HG03521 (cell line): ENCODE data around the gene FHOD1.

ENCODE experiments used
- ATAC-seq: cut with Tn5 transposase; IDR thresholded peaks from one replicate; pipeline ENCODE4 v1.9.1; 2021; ENCODE audit warnings: mild to moderate bottlenecking, moderate library complexity; ENCODE audit not compliant: unreplicated experiment

FHOD1 gene

GRCh38 chr16:67210069-67210937 is 37.0 kb downstream of the FHOD1 start:
- ATAC-seq = no peak

- ATAC-seq = no peak
Measured at GRCh38 chr16:67209565-67209964, 37.7 kb downstream of the FHOD1 start.

GRCh38 chr16:67208154-67208896 is 39.0 kb downstream of the FHOD1 start:
- ATAC-seq = no peak

- ATAC-seq = no peak
Measured at GRCh38 chr16:67207249-67208091, 39.8 kb downstream of the FHOD1 start.

GRCh38 chr16:67206838-67207248 is 40.4 kb downstream of the FHOD1 start:
- ATAC-seq = no peak

DNA sequence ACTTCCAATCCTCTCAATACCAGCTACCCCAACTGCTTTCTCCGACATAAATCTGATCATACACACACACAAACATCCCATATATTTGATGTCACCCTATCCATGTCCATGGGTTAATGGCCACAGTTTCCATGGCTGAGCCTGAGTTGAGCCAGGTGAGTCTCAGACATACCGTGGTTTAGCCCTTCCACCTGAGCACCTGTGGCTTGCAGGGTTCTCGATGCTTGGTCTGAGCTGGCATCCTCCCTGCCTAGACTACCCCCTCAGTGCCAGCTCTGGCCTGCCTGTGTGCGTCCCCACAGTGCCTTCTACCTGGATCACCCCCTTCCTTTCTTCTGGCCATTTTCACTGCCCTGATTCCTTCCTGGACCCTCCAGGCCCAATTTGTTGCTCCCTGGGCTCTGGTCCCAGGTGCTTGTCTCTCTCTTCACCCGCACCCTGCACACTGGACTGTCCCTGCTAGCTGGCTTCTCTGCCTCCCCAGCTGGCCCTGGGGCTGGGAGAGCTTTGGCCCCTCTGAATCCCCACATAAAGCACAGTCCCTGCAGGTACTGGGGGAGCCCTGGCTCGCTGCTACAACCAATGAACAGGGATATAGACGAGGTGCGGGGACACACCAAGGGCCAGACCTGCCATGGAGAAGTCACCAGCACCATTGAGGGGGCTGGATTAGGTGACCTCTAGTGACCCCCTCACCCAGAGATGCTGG is 41.0 kb downstream of the FHOD1 start:
- no peak for ATAC-seq

GRCh38 chr16:67204076-67204475 is 43.2 kb downstream of the FHOD1 start:
- no peak for ATAC-seq

DNA sequence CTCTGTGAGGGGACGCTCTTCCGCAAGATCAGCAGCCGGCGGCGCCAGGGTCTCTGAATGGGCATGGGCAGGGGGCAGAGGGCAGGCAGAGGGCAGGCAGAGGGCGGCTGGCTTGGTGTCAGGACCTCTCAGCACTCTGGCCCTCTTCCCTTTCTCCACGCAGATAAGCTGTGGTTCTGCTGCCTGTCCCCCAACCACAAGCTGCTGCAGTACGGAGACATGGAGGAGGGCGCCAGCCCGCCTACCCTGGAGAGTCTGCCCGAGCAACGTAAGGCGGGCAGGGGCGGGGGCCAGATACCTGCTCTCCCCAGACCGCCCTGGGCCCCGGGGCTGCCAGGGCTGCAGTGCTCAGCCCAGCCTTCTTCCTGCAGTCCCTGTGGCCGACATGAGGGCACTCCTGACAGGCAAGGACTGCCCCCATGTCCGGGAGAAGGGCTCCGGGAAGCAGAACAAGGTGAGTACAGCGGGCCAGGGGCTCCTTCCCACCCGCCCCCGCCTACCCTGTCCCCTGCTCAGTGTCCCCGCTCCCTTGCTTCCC is 44.3 kb downstream of the FHOD1 start:
- no peak for ATAC-seq

DNA sequence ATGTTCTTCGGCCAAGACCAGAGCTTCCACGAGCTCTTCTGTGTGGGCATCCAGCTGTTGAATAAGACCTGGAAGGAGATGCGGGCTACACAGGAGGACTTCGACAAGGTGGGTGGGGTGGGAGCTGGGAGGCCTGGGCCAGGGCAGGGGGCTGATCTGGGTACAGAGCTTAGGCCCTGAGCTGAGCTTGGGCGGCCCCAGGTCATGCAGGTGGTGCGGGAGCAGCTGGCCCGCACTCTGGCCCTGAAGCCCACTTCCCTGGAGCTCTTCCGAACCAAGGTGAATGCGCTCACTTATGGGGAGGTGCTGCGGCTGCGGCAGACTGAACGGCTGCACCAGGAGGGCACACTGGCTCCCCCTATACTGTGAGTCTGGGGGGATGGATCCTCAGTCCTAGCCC is 44.9 kb downstream of the FHOD1 start:
- ATAC-seq = no peak

DNA sequence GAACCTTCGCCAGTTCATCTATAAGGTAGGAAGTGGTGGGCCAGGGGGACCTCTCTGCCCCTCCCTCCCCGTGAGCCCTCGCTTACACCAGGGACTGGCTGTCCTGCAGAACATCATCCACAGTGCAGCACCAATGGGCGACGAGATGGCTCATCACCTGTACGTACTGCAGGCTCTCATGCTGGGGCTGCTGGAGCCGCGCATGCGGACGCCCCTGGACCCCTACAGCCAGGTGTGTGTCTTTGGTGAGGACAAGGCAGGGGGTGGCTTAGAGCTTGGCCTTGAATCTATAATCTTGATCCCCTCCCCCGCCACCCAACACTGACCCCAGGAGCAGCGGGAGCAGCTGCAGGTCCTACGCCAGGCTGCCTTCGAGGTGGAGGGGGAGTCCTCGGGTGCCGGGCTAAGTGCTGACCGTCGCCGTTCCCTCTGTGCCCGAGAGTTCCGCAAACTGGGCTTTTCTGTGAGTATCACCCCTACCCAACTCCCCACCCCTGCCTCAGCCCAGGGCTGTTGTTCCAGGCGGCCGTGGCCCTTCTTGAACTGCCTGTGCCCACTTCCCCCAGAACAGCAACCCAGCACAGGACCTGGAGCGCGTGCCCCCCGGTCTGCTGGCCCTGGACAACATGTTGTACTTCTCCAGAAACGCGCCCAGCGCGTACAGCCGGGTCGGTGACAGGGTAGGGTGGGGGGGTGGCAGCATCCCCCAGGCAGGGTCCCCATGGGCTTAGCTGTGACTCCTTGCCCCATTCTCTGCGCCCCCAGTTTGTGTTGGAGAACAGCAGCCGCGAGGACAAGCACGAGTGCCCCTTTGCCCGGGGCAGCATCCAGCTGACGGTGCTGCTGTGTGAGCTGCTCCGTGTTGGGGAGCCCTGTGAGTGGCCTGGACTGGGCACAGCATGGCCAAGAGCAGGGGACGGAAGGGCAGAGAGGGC is 45.6 kb downstream of the FHOD1 start:
- no peak for ATAC-seq

DNA sequence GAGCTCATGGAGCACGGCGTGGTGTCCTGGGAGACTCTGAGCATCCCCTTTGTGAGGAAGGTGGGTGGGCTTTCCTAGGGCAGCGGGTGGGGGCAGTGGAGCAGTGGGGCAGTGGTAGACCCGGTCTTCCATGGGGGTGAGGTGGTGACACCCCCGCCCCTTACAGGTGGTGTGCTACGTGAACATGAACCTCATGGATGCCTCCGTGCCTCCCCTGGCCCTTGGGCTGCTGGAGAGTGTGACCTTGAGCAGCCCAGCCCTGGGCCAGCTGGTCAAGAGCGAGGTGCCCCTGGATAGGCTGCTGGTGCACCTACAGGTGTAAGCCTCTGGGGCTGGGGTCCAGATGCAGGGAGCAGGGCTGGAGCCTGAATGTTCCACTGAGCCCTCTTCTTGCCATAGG is 46.8 kb downstream of the FHOD1 start:
- ATAC-seq = no peak

DNA sequence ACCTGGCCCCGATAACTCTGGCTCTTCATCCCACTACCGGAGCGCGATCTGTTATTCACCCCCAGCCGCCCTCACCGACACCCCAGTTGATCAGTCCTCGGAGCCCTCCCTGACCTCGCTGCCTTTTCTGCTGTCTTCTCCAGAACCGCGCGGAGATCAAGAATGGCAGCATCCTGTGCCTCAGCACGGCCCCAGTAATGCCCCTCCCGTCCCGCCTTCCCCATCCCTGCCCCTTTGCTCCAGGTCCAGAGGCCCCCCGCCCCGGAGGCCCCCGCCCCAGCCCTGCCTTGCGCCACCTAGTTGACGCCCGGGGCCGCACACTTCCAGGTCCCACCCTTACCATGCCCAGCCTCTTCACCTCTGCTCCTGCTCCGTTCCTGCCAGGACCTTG is 47.5 kb downstream of the FHOD1 start:
- ATAC-seq = no peak

DNA sequence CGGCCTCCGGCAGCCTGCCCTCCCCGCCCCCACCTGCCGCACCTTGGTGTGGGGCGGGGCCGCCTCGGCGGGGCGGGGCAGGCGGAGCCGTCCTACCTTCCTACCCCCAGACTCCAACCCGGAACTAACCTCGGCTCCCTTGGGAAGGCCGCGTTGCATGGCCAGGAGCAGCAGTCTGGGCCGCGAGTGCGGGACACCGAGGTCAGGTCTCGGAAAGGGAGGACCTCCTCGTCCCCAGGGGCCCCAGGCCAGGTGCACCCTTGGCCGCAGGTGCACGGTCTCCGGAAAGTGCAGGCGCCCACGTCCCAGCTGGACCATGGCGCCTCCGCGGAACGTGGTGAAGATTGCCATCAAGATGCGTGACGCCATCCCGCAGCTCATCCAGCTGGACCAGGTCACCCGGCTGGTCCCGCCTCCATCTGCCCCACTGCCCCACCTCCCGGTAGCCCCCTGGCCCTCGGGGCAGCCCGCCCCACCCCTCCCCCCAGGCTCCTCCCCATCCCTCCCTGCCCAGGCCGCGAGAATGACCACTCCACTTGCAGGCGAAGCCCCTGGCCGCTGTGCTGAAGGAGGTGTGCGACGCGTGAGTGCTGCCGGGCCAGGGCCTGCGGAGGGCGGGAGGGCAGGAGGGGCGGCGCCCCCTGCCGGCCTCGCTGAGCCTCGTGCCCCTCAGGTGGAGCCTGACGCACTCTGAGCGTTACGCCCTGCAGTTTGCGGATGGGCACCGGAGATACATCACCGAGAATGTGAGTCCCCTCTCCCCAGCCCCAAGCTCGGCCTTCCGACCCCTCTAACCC is 48.1 kb downstream of the FHOD1 start, which contains the start of gene ELMO3:
Gene ELMO3, plus strand, starts transcription at position 121 of the 797 bp plus-strand sequence. Its CDS starts 196 bp downstream, at position 317.
- ATAC-seq = no peak

- ATAC-seq = no peak
Measured at GRCh38 chr16:67198238-67198734, 49.0 kb downstream of the FHOD1 start.

DNA sequence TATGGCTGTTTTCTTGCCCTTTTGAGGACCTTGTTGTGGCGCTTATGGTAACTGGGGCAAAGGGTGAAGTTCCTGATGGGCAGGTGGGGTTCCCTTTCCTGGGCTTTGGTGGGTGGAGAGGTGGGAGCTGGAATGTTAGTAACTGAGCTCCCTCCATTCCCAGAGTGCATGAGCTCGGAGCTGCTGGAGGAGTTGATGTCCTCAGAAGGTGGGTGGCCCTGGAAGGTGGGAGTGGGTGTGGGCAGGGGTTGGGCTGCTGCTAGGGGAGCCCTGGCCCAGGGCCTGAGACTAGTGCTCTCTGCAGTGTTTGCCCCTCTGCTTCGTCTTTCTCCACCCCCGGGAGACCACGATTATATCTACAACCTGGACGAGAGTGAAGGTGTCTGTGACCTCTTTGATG is 49.6 kb downstream of the FHOD1 start:
- ATAC-seq = no peak

DNA sequence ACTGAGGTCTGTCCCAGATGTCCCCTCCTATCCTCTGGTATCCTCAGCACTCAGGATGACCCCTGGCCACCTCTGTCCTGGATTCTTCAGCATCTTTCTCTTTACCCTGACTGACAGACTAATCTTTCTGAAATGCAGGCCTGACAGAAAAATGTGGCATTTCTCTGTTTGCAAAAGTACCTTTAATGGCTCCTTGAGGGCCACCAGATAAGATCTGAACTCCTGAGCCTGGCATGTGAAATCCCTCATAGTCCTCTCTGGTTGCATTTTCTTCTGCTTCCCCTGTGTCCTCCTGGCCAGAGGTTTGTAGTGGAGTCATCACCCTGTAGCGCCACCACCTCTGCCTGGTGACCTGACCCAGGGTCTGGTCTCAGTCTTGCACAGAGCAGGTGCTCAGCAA is 50.4 kb downstream of the FHOD1 start:
- no peak for ATAC-seq

DNA sequence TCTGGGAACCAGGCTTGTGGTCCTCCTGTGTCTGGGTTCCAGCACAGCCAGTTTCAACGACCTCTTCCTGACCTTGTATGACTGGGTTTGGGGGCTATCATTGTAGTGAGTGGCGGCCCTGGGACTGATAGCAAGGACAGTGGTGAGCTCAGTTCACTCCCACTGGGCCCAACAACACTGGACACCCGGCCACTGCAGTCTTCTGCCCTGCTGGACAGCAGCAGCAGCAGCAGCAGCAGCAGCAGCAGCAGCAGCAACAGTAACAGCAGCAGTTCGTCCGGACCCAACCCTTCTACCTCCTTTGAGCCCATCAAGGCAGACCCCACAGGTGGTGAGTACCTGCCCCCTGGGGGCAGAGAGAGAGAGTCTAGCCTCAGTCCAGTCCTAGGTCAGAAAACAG is 51.6 kb downstream of the FHOD1 start:
- ATAC-seq = no peak

GRCh38 chr16:67194260-67194659 is 53.0 kb downstream of the FHOD1 start:
- no peak for ATAC-seq
